ENCODE measurements around the gene PALLD. TPM values are rescaled to one million over a fixed set of nuclear protein-coding genes. Genes with fewer than 3 reads are reported as not detected.

Gene PALLD
- total RNA-seq, 1 donor from 2014 or later: 85.7 TPM

- Mint-ChIP-seq H3K36me3 (no peaks in the 10 kb centered on the region), H3K4me3 (no peak overlapping the region), H3K9me3 (no peaks in the 10 kb centered on the region), H3K4me1 (peaks cover 4% of the 10 kb centered on the region), H3K27ac (no peak overlapping the region), H3K27me3 (ENCODE audit: insufficient read depth, low read depth) (peaks cover 4% of the 10 kb centered on the region)
- H3K9ac ChIP-seq: no peak overlapping the region
- H2AFZ ChIP-seq (replicated peaks): no peak overlapping the region
- H3K4me2 ChIP-seq: no peak overlapping the region
- H3K4me3 ChIP-seq: no peak overlapping the region
- no peaks in the 10 kb centered on the region for H4K20me1 ChIP-seq (ENCODE audit: low read depth)
- H3K4me1 ChIP-seq: peaks cover 3% of the 10 kb centered on the region
- no peak for TF ChIP-seq EZH2 (IDR thresholded peaks at IDR 0.05)
- no peak for TF ChIP-seq EZH2phosphoT487 (IDR thresholded peaks at IDR 0.05)
- no peak for TF ChIP-seq CTCF (IDR thresholded peaks at IDR 0.05)
- H3K79me2 ChIP-seq (ENCODE audit: low read depth): no peaks in the 10 kb centered on the region
- DNase-seq (ENCODE audit: low spot score): no peak
- H3K36me3 ChIP-seq: no peaks in the 10 kb centered on the region
- H3K27ac ChIP-seq: no peak overlapping the region
- no peaks in the 10 kb centered on the region for H3K9me3 ChIP-seq (ENCODE audit: low read depth)
- no peaks in the 10 kb centered on the region for H3K27me3 ChIP-seq
- peaks cover 4% of the 10 kb centered on the region for H3F3A ChIP-seq (ENCODE audit: low read depth)
These were observed 96.5 kb downstream of the PALLD start for GRCh38 chr4:168593399-168593798.

GRCh38 chr4:168594121-168594520 lies 97.3 kb downstream of the PALLD start:
- Mint-ChIP-seq H3K4me1 (peaks cover 7% of the 10 kb centered on the region), H3K36me3 (no peaks in the 10 kb centered on the region), H3K27ac (no peak overlapping the region), H3K27me3 (ENCODE audit: insufficient read depth, low read depth) (peaks cover 4% of the 10 kb centered on the region), H3K9me3 (no peaks in the 10 kb centered on the region), H3K4me3 (no peak overlapping the region)
- Histone ChIP-seq H3K9ac (no peak overlapping the region), H4K20me1 (ENCODE audit: low read depth) (no peaks in the 10 kb centered on the region), H3K4me2 (no peak overlapping the region), H3K4me3 (no peak overlapping the region), H2AFZ (replicated peaks) (no peak overlapping the region), H3K79me2 (ENCODE audit: low read depth) (no peaks in the 10 kb centered on the region), H3K27ac (no peak overlapping the region), H3K27me3 (no peaks in the 10 kb centered on the region), H3K36me3 (no peaks in the 10 kb centered on the region), H3F3A (ENCODE audit: low read depth) (peaks cover 4% of the 10 kb centered on the region), H3K4me1 (peaks cover 3% of the 10 kb centered on the region), H3K9me3 (ENCODE audit: low read depth) (no peaks in the 10 kb centered on the region)
- TF ChIP-seq EZH2phosphoT487 (IDR thresholded peaks at IDR 0.05): no peak
- TF ChIP-seq CTCF (IDR thresholded peaks at IDR 0.05): no peak
- no peak for DNase-seq (ENCODE audit: low spot score)

- H3K4me2 ChIP-seq: no peak overlapping the region
- no peak overlapping the region for H3K27ac Mint-ChIP-seq
- peaks cover 7% of the 10 kb centered on the region for H3K4me1 Mint-ChIP-seq
- H3K9me3 Mint-ChIP-seq: no peaks in the 10 kb centered on the region
- no peak overlapping the region for H3K4me3 Mint-ChIP-seq
- TF ChIP-seq CTCF (IDR thresholded peaks at IDR 0.05): no peak
- no peak for TF ChIP-seq EZH2phosphoT487 (IDR thresholded peaks at IDR 0.05)
- no peak for TF ChIP-seq EZH2 (IDR thresholded peaks at IDR 0.05)
- no peaks in the 10 kb centered on the region for H3K36me3 ChIP-seq
- no peaks in the 10 kb centered on the region for H3K27me3 Mint-ChIP-seq (ENCODE audit: insufficient read depth, low read depth)
- H3K36me3 Mint-ChIP-seq: no peaks in the 10 kb centered on the region
- H3K79me2 ChIP-seq (ENCODE audit: low read depth): no peaks in the 10 kb centered on the region
- no peak overlapping the region for H3K9ac ChIP-seq
- H3K4me3 ChIP-seq: no peak overlapping the region
- DNase-seq (ENCODE audit: low spot score): no peak
- peak overlapping the region; percentile 85 for H2AFZ ChIP-seq (replicated peaks)
- peaks cover 3% of the 10 kb centered on the region for H3K4me1 ChIP-seq
- H3K27me3 ChIP-seq: no peaks in the 10 kb centered on the region
- H3K9me3 ChIP-seq (ENCODE audit: low read depth): no peaks in the 10 kb centered on the region
- H3F3A ChIP-seq (ENCODE audit: low read depth): peaks cover 4% of the 10 kb centered on the region
- no peak overlapping the region for H3K27ac ChIP-seq
- H4K20me1 ChIP-seq (ENCODE audit: low read depth): no peaks in the 10 kb centered on the region
These were observed 101.3 kb downstream of the PALLD start for GRCh38 chr4:168598191-168598590.
